HEK293 (cell line): Measurements from ENCODE around the gene C1orf226.
A peak's percentile ranks its signal among the peaks of the same experiment; 100 is the strongest.

ENCODE experiments used
- WT1 ChIP-seq: fragments of 450-650 bp; formaldehyde crosslinking; IDR thresholded peaks from 2 replicates; pipeline ENCODE4 v1.5.1; 2016; ENCODE audit warnings: missing biosample characterization, missing genetic modification characterization
- ZFP41 ChIP-seq: fragments of 450-650 bp; formaldehyde crosslinking; IDR thresholded peaks from 2 replicates; pipeline ENCODE4 v1.5.1; 2016; ENCODE audit warnings: missing biosample characterization, missing genetic modification characterization, borderline replicate concordance
- ZNF175 ChIP-seq: fragments of 450-650 bp; formaldehyde crosslinking; IDR thresholded peaks from 2 replicates; pipeline ENCODE4 v1.5.1; 2016; ENCODE audit warnings: missing biosample characterization, missing genetic modification characterization
- ZNF311 ChIP-seq: fragments of 450-650 bp; formaldehyde crosslinking; IDR thresholded peaks from 2 replicates; pipeline ENCODE4 v1.5.1; 2017; ENCODE audit warnings: missing biosample characterization, missing genetic modification characterization, borderline replicate concordance
- ZNF335 ChIP-seq: fragments of 450-650 bp; formaldehyde crosslinking; conservative IDR thresholded peaks from 2 replicates; pipeline ENCODE4 v1.5.1; 2016; ENCODE audit warnings: missing biosample characterization, missing genetic modification characterization
- ZNF501 ChIP-seq: fragments of 450-650 bp; formaldehyde crosslinking; IDR thresholded peaks from 2 replicates; pipeline ENCODE4 v1.5.1; 2016; ENCODE audit warnings: missing biosample characterization, missing genetic modification characterization
- TF ChIP-seq, protein P1 (sequence below): fragments of 450-650 bp; formaldehyde crosslinking; IDR thresholded peaks from 2 replicates; pipeline ENCODE4 v1.5.1; 2016; ENCODE audit warnings: missing biosample characterization, missing genetic modification characterization
- TF ChIP-seq, protein P2 (sequence below): fragments of 450-650 bp; formaldehyde crosslinking; IDR thresholded peaks from 2 replicates; pipeline ENCODE4 v1.5.1; 2016; ENCODE audit warnings: missing biosample characterization, missing genetic modification characterization

DNA sequence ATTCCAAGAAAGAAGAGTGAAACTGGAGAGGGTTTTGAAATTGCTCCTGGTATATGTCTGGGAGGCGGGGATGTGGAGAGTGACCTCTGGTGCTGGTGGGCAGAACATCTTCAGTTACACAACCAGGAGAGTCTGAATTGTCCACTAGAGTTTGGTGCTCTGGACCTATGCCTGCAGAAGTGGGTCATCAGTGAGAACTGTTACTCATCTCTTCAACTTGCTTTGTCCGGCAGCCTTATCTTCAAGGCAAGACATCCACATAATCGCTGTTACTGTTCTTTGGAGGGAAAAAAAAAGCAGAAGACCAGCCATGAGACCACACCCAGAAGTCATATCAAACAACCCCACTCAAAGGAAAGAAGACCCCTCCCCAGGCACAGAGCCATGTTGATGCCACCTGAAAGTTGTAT lies 15.5 kb downstream of the C1orf226 start:
- TF ChIP-seq ZNF501, result no peak
- no peak for TF ChIP-seq ZFP41 (tag by site-specific recombination)
- TF ChIP-seq, protein P1, sequence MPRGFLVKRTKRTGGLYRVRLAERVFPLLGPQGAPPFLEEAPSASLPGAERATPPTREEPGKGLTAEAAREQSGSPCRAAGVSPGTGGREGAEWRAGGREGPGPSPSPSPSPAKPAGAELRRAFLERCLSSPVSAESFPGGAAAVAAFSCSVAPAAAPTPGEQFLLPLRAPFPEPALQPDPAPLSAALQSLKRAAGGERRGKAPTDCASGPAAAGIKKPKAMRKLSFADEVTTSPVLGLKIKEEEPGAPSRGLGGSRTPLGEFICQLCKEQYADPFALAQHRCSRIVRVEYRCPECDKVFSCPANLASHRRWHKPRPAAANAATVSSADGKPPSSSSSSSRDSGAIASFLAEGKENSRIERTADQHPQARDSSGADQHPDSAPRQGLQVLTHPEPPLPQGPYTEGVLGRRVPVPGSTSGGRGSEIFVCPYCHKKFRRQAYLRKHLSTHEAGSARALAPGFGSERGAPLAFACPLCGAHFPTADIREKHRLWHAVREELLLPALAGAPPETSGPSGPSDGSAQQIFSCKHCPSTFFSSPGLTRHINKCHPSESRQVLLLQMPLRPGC, result no peak
- TF ChIP-seq, protein P2, sequence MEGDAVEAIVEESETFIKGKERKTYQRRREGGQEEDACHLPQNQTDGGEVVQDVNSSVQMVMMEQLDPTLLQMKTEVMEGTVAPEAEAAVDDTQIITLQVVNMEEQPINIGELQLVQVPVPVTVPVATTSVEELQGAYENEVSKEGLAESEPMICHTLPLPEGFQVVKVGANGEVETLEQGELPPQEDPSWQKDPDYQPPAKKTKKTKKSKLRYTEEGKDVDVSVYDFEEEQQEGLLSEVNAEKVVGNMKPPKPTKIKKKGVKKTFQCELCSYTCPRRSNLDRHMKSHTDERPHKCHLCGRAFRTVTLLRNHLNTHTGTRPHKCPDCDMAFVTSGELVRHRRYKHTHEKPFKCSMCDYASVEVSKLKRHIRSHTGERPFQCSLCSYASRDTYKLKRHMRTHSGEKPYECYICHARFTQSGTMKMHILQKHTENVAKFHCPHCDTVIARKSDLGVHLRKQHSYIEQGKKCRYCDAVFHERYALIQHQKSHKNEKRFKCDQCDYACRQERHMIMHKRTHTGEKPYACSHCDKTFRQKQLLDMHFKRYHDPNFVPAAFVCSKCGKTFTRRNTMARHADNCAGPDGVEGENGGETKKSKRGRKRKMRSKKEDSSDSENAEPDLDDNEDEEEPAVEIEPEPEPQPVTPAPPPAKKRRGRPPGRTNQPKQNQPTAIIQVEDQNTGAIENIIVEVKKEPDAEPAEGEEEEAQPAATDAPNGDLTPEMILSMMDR, result peak; percentile 16; the same call in 1 of the 2 replicates
- TF ChIP-seq WT1 (tag by site-specific recombination), result no peak
- TF ChIP-seq ZNF175 (tag by site-specific recombination), result no peak
- no peak for TF ChIP-seq ZNF335 (tag by site-specific recombination)
- TF ChIP-seq ZNF311 (tag by site-specific recombination), result no peak
